ENCODE measurements around the gene WNT10A.

GRCh38 chr2:218925434-218925833 is 44.8 kb downstream of the WNT10A start:
- TF ChIP-seq CTCF (IDR thresholded peaks at IDR 0.05) (no peak), ZFX (IDR thresholded peaks at IDR 0.05; ENCODE audit: borderline replicate concordance) (no peak)

Data from 22Rv1 (cell line).